Thymus (tissue), 11 donors: ENCODE measurements around the gene RPL22. TPM values are rescaled to one million over a fixed set of nuclear protein-coding genes. Genes with fewer than 3 reads are reported as not detected.

Source experiments
- DNase-seq, 9 donors: peaks; one replicate each; pipeline ENCODE4 v3.0.0-alpha.2; 2013; ENCODE audit warnings: low spot score in 9 of 9, low read depth in 6 of 9, missing footprints in 1 of 9
- H3K27ac ChIP-seq, 2 donors: one replicate each; pipeline ENCODE4 v1.5.1; 2013; ENCODE audit warnings: control low read depth in 1 of 2, low read depth in 1 of 2, low read length in 1 of 2, mild to moderate bottlenecking in 1 of 2, moderate library complexity in 1 of 2
- H3K27me3 ChIP-seq, 2 donors: one replicate each; pipeline ENCODE4 v1.5.1; 2013; ENCODE audit warnings: low read length in 1 of 2; ENCODE audit not compliant: control insufficient read depth in 2 of 2, insufficient read depth in 1 of 2
- H3K36me3 ChIP-seq, 2 donors: one replicate each; pipeline ENCODE4 v1.5.1; 2013; ENCODE audit warnings: low read length in 1 of 2, mild to moderate bottlenecking in 1 of 2, moderate library complexity in 1 of 2; ENCODE audit not compliant: control insufficient read depth in 2 of 2, insufficient read depth in 2 of 2
- H3K4me1 ChIP-seq, 2 donors: one replicate each; pipeline ENCODE4 v1.5.1; 2013; ENCODE audit warnings: low read length in 2 of 2; ENCODE audit not compliant: control insufficient read depth in 2 of 2, insufficient read depth in 2 of 2
- H3K4me3 ChIP-seq, 2 donors: one replicate each; pipeline ENCODE4 v1.5.1; 2013; ENCODE audit warnings: low read length in 2 of 2, control low read depth in 1 of 2, mild to moderate bottlenecking in 1 of 2
- H3K9me3 ChIP-seq, 2 donors: one replicate each; pipeline ENCODE4 v1.5.1; 2013; ENCODE audit warnings: low read length in 1 of 2, mild to moderate bottlenecking in 1 of 2; ENCODE audit not compliant: control insufficient read depth in 2 of 2, insufficient read depth in 1 of 2
- WGBS: extraction: QIAGEN DNeasy Blood & Tissue Kit; methylation state at CpG from one replicate; pipeline ENCODE4 v1.1.7; 2013; 5-methylcytosine and 5-hydroxymethylcytosine counted together
- polyA plus RNA-seq: library from polyadenylated mRNA; stranded (reverse); fragments of 200-250 nt; gene quantifications from one replicate; pipeline ENCODE4 v1.2.3, GENCODE V29; 2013
- total RNA-seq: library from RNA; stranded (reverse); fragments of 120-200 nt; gene quantifications from one replicate; pipeline ENCODE4 v1.2.4, GENCODE V29; 2013
- donor health status: healthy.

The RPL22 gene
- total and polyA plus RNA-seq, 2 donors: 428 to 1,043 TPM

DNA sequence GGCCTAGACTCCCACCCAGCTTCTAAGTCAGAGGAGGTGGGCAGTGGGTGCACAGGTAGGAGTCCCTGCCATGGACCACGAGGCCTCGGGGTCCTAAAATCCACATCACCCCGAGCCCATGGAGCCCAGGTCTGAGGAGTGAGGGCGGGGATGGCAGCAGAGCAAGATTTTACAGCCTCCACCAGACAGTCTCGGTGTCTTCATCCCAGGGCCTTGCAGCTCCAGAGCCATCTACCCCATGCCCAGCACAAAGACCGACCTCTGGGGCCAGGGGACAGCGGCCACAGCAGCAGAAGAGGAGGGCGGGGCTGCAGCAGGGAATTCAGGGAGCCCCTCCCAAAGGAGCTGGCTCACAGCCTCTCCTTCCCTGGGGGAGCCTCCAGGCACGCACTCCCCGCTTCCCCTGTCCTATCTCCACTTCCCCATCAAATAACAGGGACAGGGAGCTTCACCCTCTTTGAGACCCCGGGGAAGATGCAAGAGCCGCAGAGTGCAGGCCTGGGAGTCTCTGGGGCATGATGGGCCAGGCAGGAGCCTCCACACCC, 33.9 kb downstream of the RPL22 start:
- H3K27me3 ChIP-seq: peaks cover 0 to 36% of the 10 kb centered on the region in 2 donors
- no peaks in the 10 kb centered on the region for H3K9me3 ChIP-seq
- H3K36me3 ChIP-seq: no peaks in the 10 kb centered on the region
- H3K4me1 ChIP-seq: no peaks in the 10 kb centered on the region
- no peak overlapping the region for H3K27ac ChIP-seq
- no peak overlapping the region for H3K4me3 ChIP-seq
- 86% methylated on average over 12 of the region's 12 CpGs for WGBS
- no peak for DNase-seq

DNA sequence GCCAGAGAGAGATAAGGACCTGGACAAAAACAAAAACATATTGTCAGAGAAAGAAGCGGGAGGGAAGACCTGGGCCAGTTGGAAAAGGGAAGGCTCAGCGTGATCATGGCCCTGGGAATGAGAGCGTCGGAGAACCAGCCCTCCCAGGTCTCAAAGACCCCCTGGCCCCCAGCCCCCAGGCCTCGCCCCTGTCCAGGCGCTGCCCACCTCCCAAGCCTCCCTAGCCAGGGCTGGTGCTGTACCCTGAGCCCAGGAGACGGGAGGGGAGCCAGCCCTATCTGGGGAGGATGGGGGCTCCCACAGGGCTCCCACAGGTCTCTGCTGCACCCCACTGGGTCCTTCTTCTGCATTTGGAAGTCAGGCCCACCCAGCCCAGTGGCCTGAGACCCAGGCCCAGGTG, 34.4 kb downstream of the RPL22 start:
- no peak overlapping the region for H3K27ac ChIP-seq
- H3K36me3 ChIP-seq: no peaks in the 10 kb centered on the region
- 94% methylated on average over 7 of the region's 7 CpGs for WGBS
- no peak overlapping the region for H3K4me3 ChIP-seq
- H3K27me3 ChIP-seq: peaks cover 0 to 35% of the 10 kb centered on the region in 2 donors
- H3K4me1 ChIP-seq: no peaks in the 10 kb centered on the region
- no peaks in the 10 kb centered on the region for H3K9me3 ChIP-seq
- DNase-seq: no peak

DNA sequence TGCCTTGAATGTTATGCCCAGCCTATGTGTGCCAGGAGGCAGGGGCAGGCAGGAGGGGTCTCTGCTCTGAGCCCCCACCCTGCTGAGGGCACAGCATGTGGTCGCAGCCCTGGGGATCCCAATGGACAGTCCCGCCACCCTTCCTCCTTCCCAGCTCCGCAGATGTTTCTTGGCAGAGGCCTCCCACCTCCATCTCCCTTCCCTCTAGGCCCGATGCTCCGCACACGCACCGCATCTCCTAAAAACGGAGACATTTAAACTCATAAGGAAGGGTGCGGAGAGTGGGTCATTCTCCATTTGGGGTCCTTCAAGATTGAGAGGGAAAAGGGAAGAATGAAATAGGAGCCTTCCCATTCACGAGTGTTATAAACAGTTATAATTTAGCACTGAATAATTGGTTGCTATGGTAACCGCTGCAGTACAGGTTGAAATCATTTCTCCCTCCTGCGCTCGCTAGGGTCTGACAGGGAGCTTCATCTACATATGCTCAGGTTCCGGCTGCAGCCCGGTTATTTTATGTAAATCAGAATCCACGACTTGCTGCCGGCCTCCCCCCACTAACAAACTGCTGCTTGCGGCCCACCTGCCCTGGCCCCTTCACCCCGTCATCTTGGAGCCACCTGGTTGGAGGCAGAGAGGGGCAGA, 35.3 kb downstream of the RPL22 start:
- Histone ChIP-seq H3K9me3 (no peaks in the 10 kb centered on the region), H3K36me3 (no peaks in the 10 kb centered on the region), H3K27ac (no peak overlapping the region), H3K4me3 (no peak overlapping the region), H3K27me3 (peaks cover 0 to 33% of the 10 kb centered on the region in 2 donors), H3K4me1 (no peaks in the 10 kb centered on the region)
- DNase-seq: no peak
- whole genome bisulfite sequencing: 85% methylated on average over 19 of the region's 19 CpGs

DNA sequence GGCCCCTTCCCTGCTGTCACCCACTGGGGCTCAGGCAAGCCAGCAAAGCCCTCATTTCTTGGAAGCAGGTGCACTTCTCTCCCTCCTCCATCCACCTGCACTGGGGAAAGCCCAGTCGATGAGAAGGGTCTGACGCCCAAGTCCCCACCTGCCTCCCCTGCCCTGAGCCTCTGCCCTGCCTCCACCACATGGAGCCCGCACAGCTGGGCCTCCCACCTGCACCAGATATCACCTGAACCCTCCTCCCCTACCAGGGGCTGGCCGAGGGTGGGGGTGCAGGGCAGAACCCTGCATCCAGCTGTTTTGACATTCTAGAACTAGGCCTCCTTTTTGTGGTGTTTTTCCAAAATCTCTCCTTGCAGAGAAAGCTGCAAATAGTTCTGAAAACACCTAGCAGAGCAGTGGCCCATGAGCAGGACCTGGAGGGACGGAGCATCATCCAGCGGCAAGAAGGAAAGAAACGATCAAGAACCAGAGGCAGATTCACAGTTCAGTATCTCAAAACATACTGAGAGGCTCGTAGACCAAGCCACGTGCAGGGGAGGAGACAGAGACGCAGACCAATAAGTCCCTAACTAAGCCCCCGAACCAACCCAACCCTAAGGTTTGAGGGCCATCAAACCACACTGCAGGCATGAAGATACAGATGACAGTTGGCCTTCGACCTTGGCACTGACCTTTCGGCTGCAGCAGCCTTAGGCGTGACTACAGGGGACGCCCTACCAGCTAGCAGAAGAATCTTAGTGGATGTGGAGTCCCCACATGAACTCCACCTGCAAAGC, 36.0 kb downstream of the RPL22 start:
- Histone ChIP-seq H3K36me3 (no peaks in the 10 kb centered on the region), H3K4me1 (no peaks in the 10 kb centered on the region), H3K4me3 (no peak overlapping the region), H3K27ac (no peak overlapping the region), H3K9me3 (no peaks in the 10 kb centered on the region), H3K27me3 (peaks cover 0 to 32% of the 10 kb centered on the region in 2 donors)
- no peak for DNase-seq
- 90% methylated on average over 15 of the region's 15 CpGs for WGBS

DNA sequence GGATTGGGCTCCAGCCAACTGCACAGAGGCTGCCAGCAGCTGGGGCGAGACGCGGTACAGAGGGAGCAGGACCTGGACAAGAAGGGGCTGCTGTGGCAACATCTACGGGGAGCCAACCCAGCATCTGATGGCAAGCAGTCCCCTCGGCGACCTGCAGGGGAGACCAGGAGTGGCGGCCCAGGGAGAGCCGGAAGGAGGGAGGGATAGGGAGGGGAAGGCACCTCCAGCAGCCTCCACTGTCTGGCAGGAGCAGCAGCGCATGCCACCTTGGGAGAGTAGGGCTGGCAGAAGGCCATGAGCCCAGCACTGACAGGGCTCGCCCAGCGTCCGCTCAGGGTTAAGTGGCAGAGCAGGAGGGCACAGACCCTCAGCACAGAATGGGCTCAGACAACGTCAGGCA, 36.6 kb downstream of the RPL22 start:
- DNase-seq: no peak

DNA sequence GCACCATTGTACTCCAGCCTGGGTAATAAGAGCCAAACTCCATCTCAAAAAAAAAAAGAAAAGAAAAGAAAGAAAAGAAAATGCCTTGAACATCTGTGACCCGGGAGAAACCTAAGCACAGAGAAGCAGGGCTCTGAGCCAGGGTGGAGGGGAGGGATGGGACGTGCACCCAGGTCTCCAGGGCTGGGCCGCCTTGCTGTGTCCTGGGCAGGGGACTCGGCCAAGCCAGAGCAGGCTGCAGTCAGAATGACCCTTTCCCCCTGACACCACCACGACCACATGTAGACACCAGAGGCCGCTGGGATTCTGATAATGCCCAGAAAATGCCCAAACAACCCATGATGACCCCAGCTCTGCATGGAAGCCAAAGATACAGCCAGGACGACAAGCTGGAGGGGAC, 37.1 kb downstream of the RPL22 start:
- Histone ChIP-seq H3K27ac (no peak overlapping the region), H3K9me3 (no peaks in the 10 kb centered on the region), H3K4me1 (no peaks in the 10 kb centered on the region), H3K4me3 (no peak overlapping the region), H3K36me3 (no peaks in the 10 kb centered on the region), H3K27me3 (peaks cover 0 to 29% of the 10 kb centered on the region in 2 donors)
- 91% methylated on average over 7 of the region's 7 CpGs for WGBS
- no peak for DNase-seq

More for the DNA sequence above, 36.6 kb downstream of the RPL22 start:
- H3K4me1 ChIP-seq: no peaks in the 10 kb centered on the region
- 70% methylated on average over 13 of the region's 13 CpGs for WGBS
- no peaks in the 10 kb centered on the region for H3K9me3 ChIP-seq
- H3K27me3 ChIP-seq: peaks cover 0 to 29% of the 10 kb centered on the region in 2 donors
- H3K27ac ChIP-seq: no peak overlapping the region
- H3K4me3 ChIP-seq: no peak overlapping the region
- no peaks in the 10 kb centered on the region for H3K36me3 ChIP-seq

DNA sequence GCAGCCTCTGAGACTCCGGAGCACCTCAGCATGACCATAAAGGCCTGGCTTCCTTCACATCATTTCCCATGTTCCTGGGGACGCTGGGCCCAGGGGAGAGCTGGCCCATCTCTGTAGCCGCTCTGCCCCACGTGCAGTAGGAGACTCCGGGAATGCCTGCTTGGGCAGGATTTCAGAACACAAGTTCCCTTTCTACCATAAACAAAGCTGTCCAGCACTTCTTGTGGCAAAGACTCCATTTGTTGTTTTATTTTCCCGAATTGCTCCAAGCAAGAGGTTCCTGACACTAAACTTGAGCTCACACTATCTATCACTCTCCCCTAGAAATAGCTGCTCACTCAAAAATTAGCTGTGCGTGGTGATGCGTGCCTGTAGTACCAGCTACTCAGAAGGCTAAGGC, 41.2 kb downstream of the RPL22 start:
- no peak overlapping the region for H3K4me3 ChIP-seq
- no peaks in the 10 kb centered on the region for H3K36me3 ChIP-seq
- 90% methylated on average over 8 of the region's 8 CpGs for WGBS
- no peaks in the 10 kb centered on the region for H3K9me3 ChIP-seq
- no peaks in the 10 kb centered on the region for H3K4me1 ChIP-seq
- no peak overlapping the region for H3K27ac ChIP-seq
- peaks cover 0 to 18% of the 10 kb centered on the region in 2 donors for H3K27me3 ChIP-seq
- DNase-seq: no peak

DNA sequence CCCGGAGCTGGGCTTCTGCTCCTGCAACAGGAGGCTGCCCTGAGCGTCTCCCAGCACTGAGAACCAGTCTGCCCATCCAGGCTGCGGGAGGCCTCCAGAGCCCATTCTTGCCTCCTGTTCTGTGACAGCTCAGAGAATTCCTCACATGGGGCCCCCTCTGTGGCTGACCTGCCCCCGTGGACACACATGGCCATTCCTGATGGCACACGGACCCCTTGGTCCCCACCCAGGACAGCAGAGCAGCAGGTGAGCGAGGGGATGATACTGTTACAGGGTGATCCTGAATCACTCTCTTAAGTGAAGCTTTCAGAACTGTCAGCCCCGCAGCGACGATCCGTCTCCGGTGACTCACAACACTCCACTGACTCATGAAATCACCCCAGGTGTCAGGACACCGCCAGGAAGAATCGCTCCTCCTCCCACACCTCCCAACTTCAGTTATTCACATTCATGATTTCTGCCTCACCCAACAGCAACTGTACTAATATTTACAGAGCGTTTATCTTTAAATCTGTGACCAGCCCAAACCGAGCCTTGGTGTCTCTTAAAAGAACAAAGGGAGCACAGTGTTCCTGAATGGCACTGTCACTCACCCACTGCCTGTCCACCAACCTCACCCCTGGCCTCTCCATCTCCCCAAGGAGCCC, 41.7 kb downstream of the RPL22 start:
- Histone ChIP-seq H3K27ac (peak overlapping the region in 1 of 2 donors; percentile 8), H3K4me1 (no peaks in the 10 kb centered on the region), H3K9me3 (no peaks in the 10 kb centered on the region), H3K4me3 (no peak overlapping the region), H3K27me3 (peaks cover 0 to 15% of the 10 kb centered on the region in 2 donors), H3K36me3 (no peaks in the 10 kb centered on the region)
- DNase-seq: no peak
- WGBS: 91% methylated on average over 15 of the region's 15 CpGs

DNA sequence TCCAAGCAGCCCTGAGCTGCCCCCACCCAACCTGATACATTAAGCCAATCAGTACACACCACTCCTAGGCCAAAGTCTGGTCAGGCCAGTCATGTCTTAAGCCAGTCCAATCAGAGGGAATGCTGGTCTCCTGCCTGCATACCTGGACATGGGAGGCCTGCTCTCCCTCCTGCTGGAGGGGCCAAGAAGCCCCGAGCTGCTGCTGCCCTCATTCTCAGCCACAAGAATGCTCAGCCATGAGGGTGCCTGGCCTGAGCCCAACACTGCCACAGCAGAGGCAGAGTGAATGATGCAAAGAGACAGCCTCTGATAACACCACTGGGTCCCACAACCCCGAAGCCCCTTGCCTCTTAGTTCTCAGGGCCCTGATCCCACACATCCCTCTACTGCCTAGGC, 42.3 kb downstream of the RPL22 start:
- H3K27ac ChIP-seq: no peak overlapping the region
- H3K36me3 ChIP-seq: no peaks in the 10 kb centered on the region
- H3K9me3 ChIP-seq: no peaks in the 10 kb centered on the region
- no peak for DNase-seq
- peaks cover 0 to 11% of the 10 kb centered on the region in 2 donors for H3K27me3 ChIP-seq
- 82% methylated on average over 2 of the region's 2 CpGs for WGBS
- no peak overlapping the region for H3K4me3 ChIP-seq
- no peaks in the 10 kb centered on the region for H3K4me1 ChIP-seq
